Immature natural killer cell (primary cell): Measurements from ENCODE around the gene SUSD1. TPM values are rescaled to one million over a fixed set of nuclear protein-coding genes. Genes with fewer than 3 reads are reported as not detected.
A peak's percentile ranks its signal among the peaks of the same experiment; 100 is the strongest.

ENCODE experiments used
- DNase-seq, 3 donors: peaks; one replicate each; pipeline ENCODE4 v3.0.0; 2022; ENCODE audit warnings: mixed read lengths in 1 of 3
- H3K27ac Mint-ChIP-seq, 6 donors: one replicate each; pipeline ENCODE4 v1.8.0; 2020; ENCODE audit warnings: mixed read lengths in 6 of 6, mild to moderate bottlenecking in 5 of 6, inconsistent platforms in 4 of 6, moderate library complexity in 3 of 6
- H3K27me3 Mint-ChIP-seq, 3 donors: one replicate each; pipeline ENCODE4 v1.8.0; 2020 to 2021; ENCODE audit warnings: low read depth in 3 of 3, mild to moderate bottlenecking in 3 of 3, mixed read lengths in 3 of 3, moderate library complexity in 3 of 3, inconsistent platforms in 1 of 3
- H3K36me3 Mint-ChIP-seq, 3 donors: one replicate each; pipeline ENCODE4 v1.8.0; 2020; ENCODE audit warnings: mixed read lengths in 3 of 3, inconsistent platforms in 2 of 3, mild to moderate bottlenecking in 2 of 3
- H3K4me1 Mint-ChIP-seq, 2 donors: one replicate each; pipeline ENCODE4 v1.8.0; 2020; ENCODE audit warnings: inconsistent platforms in 2 of 2, mild to moderate bottlenecking in 2 of 2, mixed read lengths in 2 of 2, moderate library complexity in 1 of 2
- H3K4me3 Mint-ChIP-seq, 5 donors: one replicate each; pipeline ENCODE4 v1.8.0; 2020; ENCODE audit warnings: mild to moderate bottlenecking in 5 of 5, mixed read lengths in 5 of 5, inconsistent platforms in 3 of 5, moderate library complexity in 3 of 5
- H3K9me3 Mint-ChIP-seq, 6 donors: one replicate each; pipeline ENCODE4 v1.8.0; 2020; ENCODE audit warnings: mild to moderate bottlenecking in 6 of 6, mixed read lengths in 6 of 6, inconsistent platforms in 4 of 6, moderate library complexity in 3 of 6
- polyA plus RNA-seq, 3 donors: library from polyadenylated mRNA; unstranded; fragments of 300-500 nt; fragmentation: Illumina TruSeq; gene quantifications; one replicate each; pipeline ENCODE4 v1.2.3, GENCODE V29; 2021

SUSD1 gene
- polyA plus RNA-seq, 3 donors from 2014 or later = 32.3 to 66.8 (median 42.4) TPM

DNA sequence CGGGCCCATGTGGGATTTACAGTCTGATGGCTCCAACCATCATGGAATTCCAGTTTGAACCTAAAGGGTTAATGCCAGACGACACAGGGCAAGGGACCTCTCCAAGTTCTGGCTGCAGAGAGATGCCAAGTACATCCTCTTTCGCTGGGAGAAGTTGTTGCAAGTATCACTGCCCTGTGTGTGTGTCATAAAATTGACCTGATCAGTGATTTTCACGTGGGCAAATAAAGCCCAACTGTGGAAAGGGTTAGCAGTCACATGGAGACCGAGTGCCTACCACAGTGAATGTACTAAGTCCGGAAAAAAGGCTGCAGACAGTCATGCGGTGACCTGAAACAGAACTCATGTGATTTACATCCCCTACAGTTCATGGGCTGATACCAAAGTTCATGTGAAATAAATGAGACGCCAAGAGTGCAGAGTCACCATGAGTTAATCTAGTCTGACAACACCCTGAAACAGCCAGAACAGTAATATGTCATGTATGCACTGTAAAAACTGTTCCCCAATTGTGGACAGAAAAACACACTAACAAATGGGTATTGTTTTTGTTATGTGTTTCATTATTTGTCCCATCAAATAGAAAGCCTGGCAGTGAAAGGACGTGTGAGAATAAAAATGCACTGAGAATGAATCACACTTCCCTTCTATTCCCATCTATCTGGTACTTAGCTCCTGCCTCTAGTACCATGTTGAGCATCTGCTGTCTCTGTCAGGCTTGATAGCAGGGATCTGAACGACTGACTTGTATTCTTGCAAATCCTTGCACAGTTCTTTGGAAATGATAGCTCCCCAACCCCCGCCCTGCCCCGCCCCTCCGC is 115.7 kb downstream of the SUSD1 start:
- Mint-ChIP-seq H3K36me3 (peaks cover 29 to 54% (median 31%) of the 10 kb centered on the region in 3 donors), H3K27ac (no peak overlapping the region), H3K27me3 (peaks cover 0 to 1% (median 0%) of the 10 kb centered on the region in 3 donors), H3K4me3 (no peak overlapping the region), H3K9me3 (no peaks in the 10 kb centered on the region), H3K4me1 (peaks cover 19 to 27% of the 10 kb centered on the region in 2 donors)
- DNase-seq = no peak

DNA sequence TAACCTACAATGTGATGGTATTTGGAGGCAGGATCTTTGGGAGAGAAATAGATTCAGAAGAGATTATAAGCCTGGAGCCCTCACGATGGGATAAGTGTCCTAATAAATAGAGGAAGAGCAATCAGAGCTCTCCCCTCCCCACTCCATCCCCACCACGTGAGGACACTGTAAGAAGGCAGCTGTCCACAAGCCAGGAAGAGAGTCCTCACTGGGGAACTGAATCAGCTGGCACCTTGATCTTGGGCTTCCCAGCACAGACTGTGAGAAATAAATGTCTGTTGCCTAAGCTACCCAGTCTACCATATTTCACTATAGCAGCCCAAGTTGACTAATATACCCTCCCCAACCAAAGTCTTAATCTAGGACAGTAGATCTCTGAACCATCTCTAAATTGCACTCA is 118.1 kb downstream of the SUSD1 start:
- H3K27ac Mint-ChIP-seq = no peak overlapping the region
- H3K4me3 Mint-ChIP-seq = no peak overlapping the region
- H3K27me3 Mint-ChIP-seq = no peaks in the 10 kb centered on the region
- H3K4me1 Mint-ChIP-seq = peaks cover 13 to 16% of the 10 kb centered on the region in 2 donors
- no peak for DNase-seq
- H3K9me3 Mint-ChIP-seq = no peaks in the 10 kb centered on the region
- peaks cover 31 to 61% (median 32%) of the 10 kb centered on the region in 3 donors for H3K36me3 Mint-ChIP-seq

DNA sequence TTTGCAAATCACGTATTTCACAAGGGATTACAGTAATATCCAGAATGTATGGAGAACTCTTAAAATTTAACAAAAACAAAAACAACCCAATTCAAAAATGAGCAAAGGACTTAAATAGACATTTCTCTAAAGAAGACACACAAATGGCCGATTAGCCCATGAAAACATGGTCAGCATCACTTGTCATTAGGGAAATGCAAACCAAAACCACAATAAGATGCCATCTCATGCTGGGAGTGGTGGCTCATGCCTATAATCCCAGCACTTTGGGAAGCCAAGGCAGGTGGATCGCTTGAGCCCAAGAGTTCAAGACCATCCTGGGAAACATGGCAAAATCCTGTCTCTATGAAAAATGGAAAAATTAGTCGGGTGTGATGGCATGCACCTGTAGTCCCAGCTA is 120.2 kb downstream of the SUSD1 start:
- peaks cover 34 to 58% (median 40%) of the 10 kb centered on the region in 3 donors for H3K36me3 Mint-ChIP-seq
- H3K27me3 Mint-ChIP-seq = no peaks in the 10 kb centered on the region
- H3K4me3 Mint-ChIP-seq = no peak overlapping the region
- no peak for DNase-seq
- no peak overlapping the region for H3K27ac Mint-ChIP-seq
- no peaks in the 10 kb centered on the region for H3K4me1 Mint-ChIP-seq
- H3K9me3 Mint-ChIP-seq = no peaks in the 10 kb centered on the region

DNA sequence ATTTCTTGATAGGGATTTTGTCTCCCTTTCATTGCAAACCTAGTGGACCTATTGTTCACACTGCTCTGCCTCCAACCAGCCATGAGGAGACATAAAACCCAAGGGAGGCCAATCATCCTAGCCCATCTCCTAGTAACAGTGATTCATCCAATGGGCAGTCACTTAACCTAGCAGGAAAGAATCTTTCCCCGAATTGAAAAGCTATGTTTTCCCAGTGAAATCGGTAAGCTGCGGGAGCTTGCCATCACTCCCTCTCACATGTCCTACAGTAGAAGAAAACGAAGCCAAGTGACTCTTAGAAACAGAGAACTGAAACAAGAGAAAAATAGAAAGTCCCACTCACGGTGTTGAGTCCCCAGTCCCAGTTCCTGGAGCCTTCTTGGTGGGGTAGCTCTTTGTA is 123.3 kb downstream of the SUSD1 start:
- H3K4me3 Mint-ChIP-seq = no peak overlapping the region
- H3K36me3 Mint-ChIP-seq = peaks cover 41 to 64% (median 52%) of the 10 kb centered on the region in 3 donors
- peak overlapping the region in 1 of 6 donors; percentile 32 for H3K27ac Mint-ChIP-seq
- peaks cover 13 to 18% of the 10 kb centered on the region in 2 donors for H3K4me1 Mint-ChIP-seq
- no peak for DNase-seq
- peaks cover 0 to 1% (median 0%) of the 10 kb centered on the region in 3 donors for H3K27me3 Mint-ChIP-seq
- H3K9me3 Mint-ChIP-seq = peaks cover 0 to 2% (median 0%) of the 10 kb centered on the region in 6 donors

DNA sequence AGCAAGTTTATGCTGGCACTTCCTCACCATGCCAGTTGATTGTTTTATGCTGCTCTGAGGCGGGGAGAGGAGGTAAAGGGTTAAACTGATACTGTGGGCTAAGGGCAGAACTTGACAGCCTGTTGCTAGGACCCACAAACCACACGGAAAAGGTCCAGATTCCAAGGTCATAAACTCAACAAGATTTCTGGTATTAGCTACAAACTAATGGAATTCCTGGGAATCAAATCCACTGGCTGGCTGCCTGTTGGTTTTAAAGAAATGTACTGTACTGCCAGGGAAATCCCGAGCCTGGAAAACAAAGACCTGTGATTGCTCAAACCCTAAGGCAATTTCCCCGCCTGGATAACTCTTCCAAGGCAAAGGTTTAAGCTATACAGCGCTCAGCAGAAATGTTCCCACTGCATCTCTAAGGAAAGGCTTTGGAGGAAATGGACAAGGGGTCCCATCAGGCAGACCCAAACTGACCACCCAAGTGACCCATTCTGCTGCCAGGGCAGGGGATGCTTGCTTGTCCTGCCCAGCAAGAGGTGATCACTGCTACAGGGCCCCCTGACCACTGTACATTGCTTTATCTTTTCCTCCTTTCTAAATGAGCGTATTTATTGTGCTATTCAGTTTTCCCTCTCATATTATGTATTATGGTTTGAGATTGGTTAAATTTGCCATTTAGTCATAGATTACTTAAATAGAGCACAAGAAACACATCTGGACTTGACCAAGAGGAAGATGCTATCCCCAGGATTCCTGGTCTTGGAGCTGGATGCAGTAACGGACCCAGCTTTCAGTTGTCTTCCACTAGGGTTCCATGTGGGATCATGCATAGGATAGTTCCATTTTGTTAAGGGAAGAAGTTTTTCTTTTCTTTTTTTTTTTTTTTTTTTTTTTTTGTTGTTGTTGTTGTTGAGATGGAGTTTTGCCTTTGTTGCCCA is 124.3 kb downstream of the SUSD1 start:
- Mint-ChIP-seq H3K4me3 (no peak overlapping the region), H3K36me3 (peaks cover 42 to 62% (median 52%) of the 10 kb centered on the region in 3 donors), H3K9me3 (peaks cover 0 to 2% (median 0%) of the 10 kb centered on the region in 6 donors), H3K27me3 (peaks cover 0 to 1% (median 0%) of the 10 kb centered on the region in 3 donors), H3K27ac (no peak overlapping the region), H3K4me1 (peaks cover 13 to 19% of the 10 kb centered on the region in 2 donors)
- no peak for DNase-seq

DNA sequence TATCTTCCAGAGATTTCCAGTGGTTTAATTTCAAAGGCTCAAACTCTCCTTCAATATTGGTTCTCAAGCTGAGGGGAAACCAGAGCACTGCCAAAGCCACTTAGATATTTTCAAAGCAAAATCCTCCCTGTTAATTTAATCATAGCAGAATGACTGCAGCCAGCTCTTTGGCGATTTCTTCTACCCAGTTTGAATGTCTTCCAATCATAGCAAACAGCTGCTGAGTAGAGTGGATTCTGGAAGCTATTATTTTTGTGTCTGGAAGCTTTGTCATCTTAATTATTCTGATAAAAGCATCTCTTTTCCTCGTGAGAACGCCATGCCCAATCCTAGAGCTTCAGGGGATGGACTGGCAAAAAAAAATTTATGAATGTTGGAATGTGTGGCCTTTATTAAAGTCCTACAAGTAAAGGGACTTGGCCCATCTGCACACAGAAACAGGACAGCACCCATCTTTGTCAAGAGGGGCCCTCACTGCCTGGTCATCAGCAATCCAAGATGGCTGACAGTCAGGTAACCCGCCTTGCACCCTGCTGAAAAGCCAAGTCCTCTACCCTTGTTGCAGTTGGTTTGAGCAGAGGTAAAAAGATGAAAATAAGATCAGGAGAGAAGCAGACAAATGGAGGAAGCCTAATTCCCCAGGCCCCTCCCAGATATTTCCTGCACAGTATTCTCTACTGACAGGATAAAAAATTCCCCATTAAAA is 125.1 kb downstream of the SUSD1 start:
- H3K36me3 Mint-ChIP-seq = peaks cover 50 to 66% (median 58%) of the 10 kb centered on the region in 3 donors

DNA sequence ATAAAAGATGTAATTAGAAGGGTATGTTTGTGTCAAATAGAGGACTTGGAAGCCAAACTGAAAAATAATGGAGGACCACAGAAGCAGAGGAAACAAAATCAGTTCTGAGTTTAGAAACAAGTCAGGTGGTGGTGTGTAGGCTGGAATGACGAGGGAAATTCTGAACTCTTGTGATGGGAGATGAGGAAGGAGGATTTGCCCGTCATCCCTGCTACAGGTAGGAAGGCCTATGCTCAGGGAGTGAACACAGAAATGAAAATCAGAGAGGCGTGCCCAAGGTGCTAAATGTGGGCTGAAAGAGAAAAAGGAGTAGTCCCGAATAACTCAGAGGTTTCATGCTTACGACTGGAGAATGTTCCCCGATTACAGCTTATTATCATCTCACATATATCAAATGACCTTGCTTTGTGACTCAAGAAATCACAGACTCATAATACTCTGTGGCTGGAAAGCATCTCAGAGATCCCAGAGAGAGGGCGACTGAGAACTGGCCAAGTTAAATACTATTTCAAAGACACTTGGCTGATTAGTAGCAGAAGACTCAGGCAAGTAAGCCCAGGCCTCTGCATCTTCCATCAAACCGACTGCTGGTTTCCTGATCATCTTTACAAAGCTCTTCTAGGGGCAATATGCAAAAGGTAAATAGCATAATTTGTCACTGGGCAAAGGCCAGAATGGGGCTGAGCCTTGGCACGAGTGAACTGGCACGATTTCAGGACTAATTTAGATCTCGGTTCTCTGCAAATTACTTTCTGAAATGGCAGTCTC is 126.0 kb downstream of the SUSD1 start:
- Mint-ChIP-seq H3K4me3 (no peak overlapping the region), H3K9me3 (peaks cover 0 to 2% (median 0%) of the 10 kb centered on the region in 6 donors), H3K27ac (no peak overlapping the region), H3K4me1 (peaks cover 13 to 19% of the 10 kb centered on the region in 2 donors), H3K36me3 (peaks cover 51 to 64% (median 54%) of the 10 kb centered on the region in 3 donors), H3K27me3 (peaks cover 0 to 1% (median 0%) of the 10 kb centered on the region in 3 donors)
- no peak for DNase-seq

More for the DNA sequence above, 125.1 kb downstream of the SUSD1 start:
- Mint-ChIP-seq H3K27ac (no peak overlapping the region), H3K9me3 (peaks cover 0 to 2% (median 0%) of the 10 kb centered on the region in 6 donors), H3K4me3 (no peak overlapping the region), H3K4me1 (peaks cover 13 to 19% of the 10 kb centered on the region in 2 donors), H3K27me3 (peaks cover 0 to 1% (median 0%) of the 10 kb centered on the region in 3 donors)
- DNase-seq = no peak

DNA sequence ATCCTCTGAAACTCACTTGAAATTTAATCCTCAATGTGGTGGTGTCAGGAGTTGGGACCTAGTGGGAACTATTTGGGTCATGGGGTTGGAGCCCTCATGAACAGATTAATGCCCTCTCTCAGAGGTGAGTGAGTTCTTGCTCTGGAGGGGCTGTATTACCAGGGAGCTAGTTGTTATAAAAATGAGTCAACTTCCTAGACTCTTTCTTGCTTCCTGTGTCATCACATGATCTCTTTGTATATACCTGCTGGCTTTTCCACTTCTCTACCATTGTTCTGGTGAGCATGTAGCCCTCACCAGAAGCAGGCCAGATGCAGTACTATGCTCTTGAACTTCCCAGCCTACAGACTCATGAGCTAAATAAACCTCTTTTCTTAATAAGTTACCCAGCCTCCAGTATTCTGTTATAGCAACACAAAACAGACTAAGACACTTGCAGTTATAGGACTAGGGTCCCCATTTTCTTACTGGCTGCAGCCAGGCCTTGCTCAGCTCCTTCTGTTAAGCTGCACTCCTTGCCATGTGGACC is 127.5 kb downstream of the SUSD1 start:
- H3K4me1 Mint-ChIP-seq = peaks cover 13 to 19% of the 10 kb centered on the region in 2 donors
- H3K4me3 Mint-ChIP-seq = peak overlapping the region in 1 of 5 donors; percentile 0
- H3K36me3 Mint-ChIP-seq = peaks cover 46 to 61% (median 48%) of the 10 kb centered on the region in 3 donors
- peak overlapping the region in 3 of 6 donors; percentile 11 to 38 (median 21) for H3K27ac Mint-ChIP-seq
- DNase-seq = no peak
- peaks cover 0 to 2% (median 0%) of the 10 kb centered on the region in 6 donors for H3K9me3 Mint-ChIP-seq
- peaks cover 0 to 2% (median 1%) of the 10 kb centered on the region in 3 donors for H3K27me3 Mint-ChIP-seq

DNA sequence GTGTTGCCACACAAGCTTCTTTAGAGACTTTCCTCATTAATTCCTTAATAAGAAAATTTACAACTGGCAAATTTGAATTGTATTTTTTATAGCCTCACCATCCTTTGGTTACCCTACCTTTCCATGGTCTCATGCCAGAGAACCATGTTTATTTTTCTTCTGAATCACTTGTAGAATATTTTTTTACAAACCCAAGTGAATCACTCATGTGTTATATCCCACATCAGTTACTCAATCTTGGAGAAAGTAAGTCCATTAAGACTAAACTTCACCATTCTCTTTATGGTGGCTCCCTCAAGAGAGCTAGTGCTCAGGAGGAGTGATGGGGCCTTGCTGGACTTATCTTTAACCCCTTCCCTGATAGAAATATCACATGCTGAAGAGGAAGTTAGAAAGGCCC is 128.9 kb downstream of the SUSD1 start:
- peaks cover 0 to 2% (median 0%) of the 10 kb centered on the region in 6 donors for H3K9me3 Mint-ChIP-seq
- H3K27me3 Mint-ChIP-seq = peaks cover 0 to 2% (median 2%) of the 10 kb centered on the region in 3 donors
- H3K27ac Mint-ChIP-seq = no peak overlapping the region
- peaks cover 45 to 62% (median 53%) of the 10 kb centered on the region in 3 donors for H3K36me3 Mint-ChIP-seq
- peaks cover 20 to 29% of the 10 kb centered on the region in 2 donors for H3K4me1 Mint-ChIP-seq
- DNase-seq = no peak
- no peak overlapping the region for H3K4me3 Mint-ChIP-seq

DNA sequence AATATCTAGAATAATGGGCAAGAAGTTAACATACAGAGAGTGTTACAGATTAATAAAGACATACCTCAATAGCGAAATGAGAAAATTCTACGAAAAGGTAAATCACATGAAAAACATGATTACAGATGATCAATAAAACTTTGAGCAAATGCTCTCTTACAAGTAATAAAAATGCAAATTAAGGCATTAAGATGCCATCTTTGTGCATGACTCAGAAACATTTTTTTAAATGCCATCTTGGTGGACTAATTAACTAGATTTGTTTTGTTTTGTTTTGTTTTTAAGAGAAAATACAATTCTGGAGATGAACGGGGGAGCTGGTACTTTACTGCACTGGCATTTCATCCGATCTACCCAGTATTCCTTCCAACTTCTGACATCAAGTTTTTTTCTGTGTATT is 130.2 kb downstream of the SUSD1 start:
- Mint-ChIP-seq H3K36me3 (peaks cover 54 to 69% (median 58%) of the 10 kb centered on the region in 3 donors), H3K27ac (no peak overlapping the region), H3K4me3 (no peak overlapping the region), H3K4me1 (peaks cover 21 to 38% of the 10 kb centered on the region in 2 donors), H3K9me3 (peaks cover 0 to 2% (median 0%) of the 10 kb centered on the region in 6 donors), H3K27me3 (peaks cover 0 to 5% (median 2%) of the 10 kb centered on the region in 3 donors)
- no peak for DNase-seq

DNA sequence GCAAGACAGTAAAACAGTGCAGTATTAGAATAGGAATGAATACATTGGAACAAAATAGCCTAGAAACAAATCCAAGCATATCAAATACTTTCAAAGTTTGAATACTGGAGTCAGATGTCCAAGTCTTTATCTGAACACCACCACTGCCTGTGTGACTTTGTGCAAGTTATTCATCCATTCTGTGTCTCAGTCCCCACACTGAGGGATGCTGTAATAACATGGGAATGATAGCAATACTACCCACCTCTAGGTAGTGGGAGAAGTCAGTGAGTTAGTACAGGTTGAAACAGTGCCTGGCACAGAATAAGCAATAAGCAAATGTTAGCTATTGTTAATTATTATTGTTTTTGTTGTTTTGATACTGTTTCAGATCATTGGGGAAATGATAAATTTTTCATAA is 130.9 kb downstream of the SUSD1 start:
- Mint-ChIP-seq H3K9me3 (peaks cover 0 to 2% (median 0%) of the 10 kb centered on the region in 6 donors), H3K27ac (no peak overlapping the region), H3K4me3 (no peak overlapping the region), H3K36me3 (peaks cover 52 to 67% (median 58%) of the 10 kb centered on the region in 3 donors), H3K4me1 (peaks cover 24 to 38% of the 10 kb centered on the region in 2 donors), H3K27me3 (peaks cover 0 to 10% (median 2%) of the 10 kb centered on the region in 3 donors)
- no peak for DNase-seq

DNA sequence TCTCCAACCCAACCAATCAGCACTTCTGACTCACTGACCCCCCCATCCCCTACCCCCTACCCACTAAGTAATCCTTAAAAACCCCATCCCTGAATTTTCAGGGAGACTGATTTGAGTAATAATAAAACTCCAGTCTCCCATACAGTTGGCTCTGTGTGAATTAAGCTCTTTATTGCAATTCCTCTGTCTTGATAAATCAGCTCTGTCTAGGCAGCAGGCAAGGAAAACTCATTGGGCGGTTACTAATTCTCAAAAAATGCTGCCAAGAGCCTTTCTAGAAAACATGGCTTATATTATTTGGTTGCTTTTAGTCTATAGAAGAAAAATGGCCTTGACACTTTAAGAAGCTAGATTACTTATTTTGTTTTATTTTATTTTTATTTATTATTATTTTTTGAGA is 131.7 kb downstream of the SUSD1 start:
- Mint-ChIP-seq H3K4me1 (peaks cover 28 to 42% of the 10 kb centered on the region in 2 donors), H3K36me3 (peaks cover 51 to 64% (median 55%) of the 10 kb centered on the region in 3 donors), H3K27me3 (peaks cover 0 to 9% (median 3%) of the 10 kb centered on the region in 3 donors), H3K9me3 (peaks cover 0 to 1% (median 0%) of the 10 kb centered on the region in 6 donors), H3K4me3 (no peak overlapping the region), H3K27ac (no peak overlapping the region)
- no peak for DNase-seq
